ENCODE data around the gene CDK5RAP2.

DNA sequence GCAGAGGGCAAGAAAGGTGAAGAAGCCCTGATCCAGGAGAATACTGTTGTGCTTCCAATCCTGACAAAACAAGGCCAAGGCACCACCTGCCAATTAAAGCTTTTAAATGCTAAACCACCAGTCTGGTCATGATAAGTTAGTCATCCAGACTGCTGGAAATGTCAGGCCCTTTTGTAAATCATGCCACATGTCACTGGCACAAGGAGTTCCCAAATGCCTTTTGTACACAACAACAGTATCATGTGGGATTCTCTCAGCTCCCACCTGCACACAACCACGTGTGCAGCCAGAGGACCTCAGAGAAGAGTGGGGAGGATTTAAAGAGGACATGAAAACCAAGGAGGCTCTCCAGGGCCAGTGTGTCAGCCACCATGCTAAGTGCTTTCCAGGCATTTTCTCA, 99.3 kb downstream of the CDK5RAP2 start:
- TF ChIP-seq FOS (IDR thresholded peaks at IDR 0.05; ENCODE audit: extremely low read depth, insufficient read length), result no peak
- TF ChIP-seq, protein P1, sequence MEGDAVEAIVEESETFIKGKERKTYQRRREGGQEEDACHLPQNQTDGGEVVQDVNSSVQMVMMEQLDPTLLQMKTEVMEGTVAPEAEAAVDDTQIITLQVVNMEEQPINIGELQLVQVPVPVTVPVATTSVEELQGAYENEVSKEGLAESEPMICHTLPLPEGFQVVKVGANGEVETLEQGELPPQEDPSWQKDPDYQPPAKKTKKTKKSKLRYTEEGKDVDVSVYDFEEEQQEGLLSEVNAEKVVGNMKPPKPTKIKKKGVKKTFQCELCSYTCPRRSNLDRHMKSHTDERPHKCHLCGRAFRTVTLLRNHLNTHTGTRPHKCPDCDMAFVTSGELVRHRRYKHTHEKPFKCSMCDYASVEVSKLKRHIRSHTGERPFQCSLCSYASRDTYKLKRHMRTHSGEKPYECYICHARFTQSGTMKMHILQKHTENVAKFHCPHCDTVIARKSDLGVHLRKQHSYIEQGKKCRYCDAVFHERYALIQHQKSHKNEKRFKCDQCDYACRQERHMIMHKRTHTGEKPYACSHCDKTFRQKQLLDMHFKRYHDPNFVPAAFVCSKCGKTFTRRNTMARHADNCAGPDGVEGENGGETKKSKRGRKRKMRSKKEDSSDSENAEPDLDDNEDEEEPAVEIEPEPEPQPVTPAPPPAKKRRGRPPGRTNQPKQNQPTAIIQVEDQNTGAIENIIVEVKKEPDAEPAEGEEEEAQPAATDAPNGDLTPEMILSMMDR (IDR thresholded peaks at IDR 0.05 in 2 of 3, conservative IDR thresholded peaks at IDR 0.05 in 1 of 3; ENCODE audit: insufficient read depth in 2 of 3, low read depth in 1 of 3, low read length in 3 of 3), result no peak
- no peak for TF ChIP-seq E2F5 (CRISPR knock-in tag; IDR thresholded peaks at IDR 0.05)
- no peak for TF ChIP-seq ADNP (tag; IDR thresholded peaks at IDR 0.05)

Data from K562 (cell line).